ENCODE data around the gene NDUFA11. TPM values are rescaled to one million over a fixed set of nuclear protein-coding genes. Genes with fewer than 3 reads are reported as not detected.
A peak's percentile ranks its signal among the peaks of the same experiment; 100 is the strongest.

NDUFA11 gene
- 183 and 303 TPM in 2 replicates for total RNA-seq

GRCh38 chr19:5903624-5904351, at the start of gene NDUFA11:
NDUFA11 (minus strand) TSS chr19:5903790; CDS start chr19:5903708, 82 bp downstream.
- peak; percentile 80 for DNase-seq (ENCODE audit: low read depth, low spot score)

- DNase-seq (ENCODE audit: low read depth, low spot score), result no peak
Measured at GRCh38 chr19:5953030-5953589, 49.5 kb upstream of the NDUFA11 start.

- no peak for DNase-seq (ENCODE audit: low read depth, low spot score)
Measured at GRCh38 chr19:5952193-5953029, 48.8 kb upstream of the NDUFA11 start.

- DNase-seq (ENCODE audit: low read depth, low spot score), result no peak
Measured at GRCh38 chr19:5951338-5951861, 47.8 kb upstream of the NDUFA11 start.

GRCh38 chr19:5950741-5951140, 47.2 kb upstream of the NDUFA11 start:
- no peak for DNase-seq (ENCODE audit: low read depth, low spot score)

- DNase-seq (ENCODE audit: low read depth, low spot score), result no peak
Measured at GRCh38 chr19:5949792-5950305, 46.3 kb upstream of the NDUFA11 start.

- DNase-seq (ENCODE audit: low read depth, low spot score), result no peak
Measured at GRCh38 chr19:5948752-5949564, 45.4 kb upstream of the NDUFA11 start.

GRCh38 chr19:5947435-5947834, 43.8 kb upstream of the NDUFA11 start:
- DNase-seq (ENCODE audit: low read depth, low spot score), result no peak

GRCh38 chr19:5943623-5944022, 40.0 kb upstream of the NDUFA11 start:
- no peak for DNase-seq (ENCODE audit: low read depth, low spot score)

GRCh38 chr19:5943045-5943444, 39.5 kb upstream of the NDUFA11 start:
- DNase-seq (ENCODE audit: low read depth, low spot score), result no peak

GRCh38 chr19:5941673-5942072, 38.1 kb upstream of the NDUFA11 start:
- DNase-seq (ENCODE audit: low read depth, low spot score), result no peak

GRCh38 chr19:5940260-5941208, 36.9 kb upstream of the NDUFA11 start:
- no peak for DNase-seq (ENCODE audit: low read depth, low spot score)

GRCh38 chr19:5937550-5937949, 34.0 kb upstream of the NDUFA11 start:
- DNase-seq (ENCODE audit: low read depth, low spot score), result no peak

GRCh38 chr19:5936292-5936592, 32.7 kb upstream of the NDUFA11 start:
- DNase-seq (ENCODE audit: low read depth, low spot score), result no peak

GRCh38 chr19:5935473-5936291, 32.1 kb upstream of the NDUFA11 start:
- DNase-seq (ENCODE audit: low read depth, low spot score), result no peak

- DNase-seq (ENCODE audit: low read depth, low spot score), result peak; percentile 36
Measured at GRCh38 chr19:5934774-5935472, 31.3 kb upstream of the NDUFA11 start.

- DNase-seq (ENCODE audit: low read depth, low spot score), result no peak
Measured at GRCh38 chr19:5934069-5934401, 30.4 kb upstream of the NDUFA11 start.

GRCh38 chr19:5933391-5934068, 29.9 kb upstream of the NDUFA11 start:
- no peak for DNase-seq (ENCODE audit: low read depth, low spot score)

All from pulmonary artery endothelial cell (primary cell).